Natural killer cell treated with Interleukin-12 subunit alpha and Interleukin-12 subunit beta and Interleukin-15 and Interleukin-18, amount 100 ng/mL, for 72 hours (primary cell): ENCODE data around the gene HS2ST1. TPM values are rescaled to one million over a fixed set of nuclear protein-coding genes. Genes with fewer than 3 reads are reported as not detected.

Experiments used
- total RNA-seq, 2 donors: library from RNA; stranded (reverse); gene quantifications; one replicate each; pipeline ENCODE4 v1.2.3, GENCODE V29; 2022

The HS2ST1 gene
- total RNA-seq, 2 donors from 2014 or later: 15.1 to 24.5 TPM

Other genes with a start within 250 kb of the HS2ST1 start
- 100 to 1,000 TPM in 1 of 2 donors, 10 to 100 TPM in 1; 59.3 to 107 TPM for gene SH3GLB1, start 210.1 kb upstream of the HS2ST1 start, total RNA-seq
- 100 to 1,000 TPM; 141 to 189 TPM for gene SELENOF, start 509 bp upstream of the HS2ST1 start, total RNA-seq